ENCODE measurements around the gene TMSB10.

DNA sequence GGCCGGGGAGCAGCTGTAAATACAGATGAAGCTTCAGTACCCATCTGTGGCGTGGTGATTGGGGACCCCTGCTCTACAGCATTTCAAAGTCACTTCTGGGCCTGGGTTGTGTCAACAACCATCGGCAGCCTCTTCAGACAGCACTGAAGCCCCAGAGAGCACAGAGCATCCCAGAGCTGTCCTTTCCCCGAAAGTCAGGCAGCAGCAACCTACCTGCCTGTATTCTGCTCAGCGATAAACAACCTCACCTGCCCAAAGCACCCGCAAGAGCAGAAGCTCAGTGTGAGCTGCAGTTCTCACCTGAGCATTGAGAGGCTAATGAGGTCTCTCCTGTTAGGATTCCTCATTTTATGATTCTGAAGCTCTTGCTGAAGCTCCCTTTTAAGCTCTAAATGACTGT is 43.9 kb upstream of the TMSB10 start:
- TF ChIP-seq, protein P1, sequence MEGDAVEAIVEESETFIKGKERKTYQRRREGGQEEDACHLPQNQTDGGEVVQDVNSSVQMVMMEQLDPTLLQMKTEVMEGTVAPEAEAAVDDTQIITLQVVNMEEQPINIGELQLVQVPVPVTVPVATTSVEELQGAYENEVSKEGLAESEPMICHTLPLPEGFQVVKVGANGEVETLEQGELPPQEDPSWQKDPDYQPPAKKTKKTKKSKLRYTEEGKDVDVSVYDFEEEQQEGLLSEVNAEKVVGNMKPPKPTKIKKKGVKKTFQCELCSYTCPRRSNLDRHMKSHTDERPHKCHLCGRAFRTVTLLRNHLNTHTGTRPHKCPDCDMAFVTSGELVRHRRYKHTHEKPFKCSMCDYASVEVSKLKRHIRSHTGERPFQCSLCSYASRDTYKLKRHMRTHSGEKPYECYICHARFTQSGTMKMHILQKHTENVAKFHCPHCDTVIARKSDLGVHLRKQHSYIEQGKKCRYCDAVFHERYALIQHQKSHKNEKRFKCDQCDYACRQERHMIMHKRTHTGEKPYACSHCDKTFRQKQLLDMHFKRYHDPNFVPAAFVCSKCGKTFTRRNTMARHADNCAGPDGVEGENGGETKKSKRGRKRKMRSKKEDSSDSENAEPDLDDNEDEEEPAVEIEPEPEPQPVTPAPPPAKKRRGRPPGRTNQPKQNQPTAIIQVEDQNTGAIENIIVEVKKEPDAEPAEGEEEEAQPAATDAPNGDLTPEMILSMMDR (IDR thresholded peaks at IDR 0.05; ENCODE audit: low read depth, low read length, missing input control) = no peak
- TF ChIP-seq JUND (IDR thresholded peaks at IDR 0.05) (no peak), TAF1 (conservative IDR thresholded peaks at IDR 0.05) (no peak), MAX (IDR thresholded peaks at IDR 0.05) (no peak), REST (IDR thresholded peaks at IDR 0.05) (no peak)

All from liver (tissue), 3 donors.